HCT116 (cell line): ENCODE results near the gene OR7G2.

Experiments used
- CTCF ChIP-seq, 3 experiments: fragments of 200-600 bp in 1 of 3; sonication (generic) in 1 of 3; IDR thresholded peaks in 2 of 3; conservative IDR thresholded peaks in 1 of 3; 2 replicates each; pipeline ENCODE4 v1.5.1; 2012 to 2017; ENCODE audit warnings: low read depth in 2 of 3, low read length in 2 of 3, antibody characterized with exemption in 1 of 3, borderline replicate concordance in 1 of 3, control low read depth in 1 of 3, mild to moderate bottlenecking in 1 of 3, mixed read lengths in 1 of 3, mixed run types in 1 of 3, moderate library complexity in 1 of 3; ENCODE audit not compliant: insufficient read depth in 1 of 3
- EZH2phosphoT487 ChIP-seq: fragments of 200-600 bp; IDR thresholded peaks from 2 replicates; pipeline ENCODE4 v1.6.1; 2018; ENCODE audit warnings: antibody characterized with exemption, borderline replicate concordance
- POLR2AphosphoS5 ChIP-seq: IDR thresholded peaks from 2 replicates; pipeline ENCODE4 v1.6.1; 2011; ENCODE audit warnings: mild to moderate bottlenecking, low read depth, low read length, moderate library complexity
- SRF ChIP-seq: IDR thresholded peaks from 2 replicates; pipeline ENCODE4 v1.6.1; 2012; ENCODE audit warnings: low read depth

GRCh38 chr19:9054207-9054606 lies 53.1 kb downstream of the OR7G2 start:
- TF ChIP-seq CTCF (IDR thresholded peaks at IDR 0.05 in 2 of 3, conservative IDR thresholded peaks at IDR 0.05 in 1 of 3; ENCODE audit: borderline replicate concordance in 1 of 3, insufficient read depth in 1 of 3, low read depth in 2 of 3, low read length in 2 of 3) (no peak), POLR2AphosphoS5 (no peak), SRF (no peak), EZH2phosphoT487 (no peak)
